Thymus (tissue), 11 donors: ENCODE data around the gene LRRC3C. TPM values are rescaled to one million over a fixed set of nuclear protein-coding genes. Genes with fewer than 3 reads are reported as not detected.
A peak's percentile ranks its signal among the peaks of the same experiment; 100 is the strongest.

Experiments used
- DNase-seq, 9 donors: peaks; one replicate each; pipeline ENCODE4 v3.0.0-alpha.2; 2013; ENCODE audit warnings: low spot score in 9 of 9, low read depth in 6 of 9, missing footprints in 1 of 9
- H3K27ac ChIP-seq, 2 donors: one replicate each; pipeline ENCODE4 v1.5.1; 2013; ENCODE audit warnings: control low read depth in 1 of 2, low read depth in 1 of 2, low read length in 1 of 2, mild to moderate bottlenecking in 1 of 2, moderate library complexity in 1 of 2
- H3K27me3 ChIP-seq, 2 donors: one replicate each; pipeline ENCODE4 v1.5.1; 2013; ENCODE audit warnings: low read length in 1 of 2; ENCODE audit not compliant: control insufficient read depth in 2 of 2, insufficient read depth in 1 of 2
- H3K36me3 ChIP-seq, 2 donors: one replicate each; pipeline ENCODE4 v1.5.1; 2013; ENCODE audit warnings: low read length in 1 of 2, mild to moderate bottlenecking in 1 of 2, moderate library complexity in 1 of 2; ENCODE audit not compliant: control insufficient read depth in 2 of 2, insufficient read depth in 2 of 2
- H3K4me1 ChIP-seq, 2 donors: one replicate each; pipeline ENCODE4 v1.5.1; 2013; ENCODE audit warnings: low read length in 2 of 2; ENCODE audit not compliant: control insufficient read depth in 2 of 2, insufficient read depth in 2 of 2
- H3K4me3 ChIP-seq, 2 donors: one replicate each; pipeline ENCODE4 v1.5.1; 2013; ENCODE audit warnings: low read length in 2 of 2, control low read depth in 1 of 2, mild to moderate bottlenecking in 1 of 2
- H3K9me3 ChIP-seq, 2 donors: one replicate each; pipeline ENCODE4 v1.5.1; 2013; ENCODE audit warnings: low read length in 1 of 2, mild to moderate bottlenecking in 1 of 2; ENCODE audit not compliant: control insufficient read depth in 2 of 2, insufficient read depth in 1 of 2
- WGBS: extraction: QIAGEN DNeasy Blood & Tissue Kit; methylation state at CpG from one replicate; pipeline ENCODE4 v1.1.7; 2013; 5-methylcytosine and 5-hydroxymethylcytosine counted together
- polyA plus RNA-seq: library from polyadenylated mRNA; stranded (reverse); fragments of 200-250 nt; gene quantifications from one replicate; pipeline ENCODE4 v1.2.3, GENCODE V29; 2013
- total RNA-seq: library from RNA; stranded (reverse); fragments of 120-200 nt; gene quantifications from one replicate; pipeline ENCODE4 v1.2.4, GENCODE V29; 2013
- donor health status: healthy.

The LRRC3C gene
- total and polyA plus RNA-seq, 2 donors, result 0.05 TPM; not detected in 1

DNA sequence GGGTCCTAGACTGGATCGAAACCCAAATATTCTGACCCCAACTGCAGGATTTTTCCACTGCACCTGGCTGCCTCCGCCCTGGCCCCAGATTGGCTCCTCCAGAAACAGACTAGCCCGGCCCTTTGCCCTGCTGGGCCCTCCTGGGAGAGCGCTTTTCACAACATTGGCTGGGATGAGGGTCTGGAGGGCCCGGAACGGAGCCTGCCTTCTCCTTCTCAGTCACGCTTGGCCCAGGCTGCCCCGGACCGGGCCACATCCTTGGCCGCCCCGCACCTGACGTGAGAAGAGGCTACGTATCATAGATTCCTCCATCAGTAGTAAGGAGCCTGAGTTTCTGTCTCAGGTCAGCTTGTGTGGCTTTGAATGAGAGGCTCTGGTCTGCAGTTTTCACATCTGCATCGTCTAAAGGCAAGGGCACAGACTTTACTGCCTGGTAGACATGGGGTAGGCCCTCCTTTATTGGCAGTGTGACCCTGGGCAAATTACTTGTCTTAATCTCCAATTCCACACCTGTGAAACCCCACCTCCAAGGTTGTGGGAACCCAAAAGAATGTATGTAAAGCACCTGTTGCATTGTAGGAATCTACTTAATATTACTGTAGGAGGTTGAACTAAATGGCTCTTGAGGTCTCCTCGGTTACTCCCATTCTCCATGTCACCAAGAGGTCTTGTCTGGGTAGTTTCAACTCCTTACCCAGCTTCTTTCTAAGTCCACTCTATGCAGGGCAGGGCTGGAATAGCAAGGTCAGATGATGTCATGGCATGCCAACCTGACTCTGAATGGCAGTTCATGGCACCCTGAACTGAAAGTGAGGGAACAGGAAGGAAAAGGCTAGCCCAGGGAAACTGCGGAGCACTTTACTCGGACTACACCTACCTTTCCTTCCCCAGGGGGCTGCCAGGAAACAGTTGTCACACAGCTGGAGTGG, 661 bp downstream of the LRRC3C start:
- Histone ChIP-seq H3K27ac (peak overlapping the region; percentile 62 to 87), H3K9me3 (no peaks in the 10 kb centered on the region), H3K4me3 (peak overlapping the region; percentile 97), H3K27me3 (no peaks in the 10 kb centered on the region), H3K4me1 (peaks cover 36 to 49% of the 10 kb centered on the region in 2 donors), H3K36me3 (peaks cover 13 to 20% of the 10 kb centered on the region in 2 donors)
- peak in 1 of 9 donors; percentile 38 for DNase-seq
- WGBS, result 53% methylated on average over 17 of the region's 17 CpGs

DNA sequence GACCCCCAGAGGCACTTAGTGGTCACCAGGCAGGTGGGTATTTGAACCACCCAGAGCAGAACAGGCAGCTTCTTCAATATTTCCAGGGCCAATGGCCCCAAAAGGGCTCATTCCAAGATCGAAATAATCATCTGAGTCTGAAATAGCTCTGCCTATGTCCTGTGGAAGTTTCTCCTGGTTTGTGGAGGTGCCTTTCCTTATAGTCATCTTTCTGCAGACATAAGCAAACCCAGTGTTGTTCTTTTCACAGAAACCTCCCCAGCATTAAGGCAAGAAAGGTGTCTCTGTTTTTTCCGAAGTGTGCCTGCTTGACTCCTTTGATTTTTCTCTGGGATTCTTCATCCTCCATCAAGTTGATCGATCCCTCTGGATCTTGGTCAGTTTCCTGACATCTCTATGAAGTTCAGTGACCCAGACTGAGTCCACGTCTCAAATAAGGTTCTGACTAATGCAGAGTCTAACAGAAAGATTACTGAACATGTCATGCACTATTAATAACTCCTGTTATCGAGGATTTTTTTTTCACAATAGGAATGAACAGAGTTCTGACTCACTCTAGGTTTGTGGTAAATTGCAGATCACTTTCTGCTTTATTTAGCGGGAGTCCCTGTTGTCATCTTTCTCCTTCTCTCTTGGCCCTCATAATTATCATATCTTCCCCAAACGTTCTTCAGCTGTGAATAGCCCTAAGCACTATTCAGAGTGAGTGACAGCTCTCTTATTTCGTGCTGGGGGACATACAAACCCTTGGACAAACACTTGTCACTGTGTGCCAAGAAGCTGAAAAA, 1.5 kb downstream of the LRRC3C start:
- H3K4me3 ChIP-seq, result no peak overlapping the region
- peak overlapping the region in 1 of 2 donors; percentile 62 for H3K27ac ChIP-seq
- DNase-seq, result no peak
- 90% methylated on average over 8 of the region's 8 CpGs for WGBS
- peaks cover 4 to 12% of the 10 kb centered on the region in 2 donors for H3K36me3 ChIP-seq
- H3K9me3 ChIP-seq, result no peaks in the 10 kb centered on the region
- peaks cover 31 to 46% of the 10 kb centered on the region in 2 donors for H3K4me1 ChIP-seq
- no peaks in the 10 kb centered on the region for H3K27me3 ChIP-seq

- Histone ChIP-seq H3K27ac (no peak overlapping the region), H3K27me3 (no peaks in the 10 kb centered on the region), H3K4me1 (peaks cover 23 to 39% of the 10 kb centered on the region in 2 donors), H3K9me3 (no peaks in the 10 kb centered on the region), H3K4me3 (no peak overlapping the region), H3K36me3 (peaks cover 0 to 4% of the 10 kb centered on the region in 2 donors)
- WGBS, result 95% methylated on average over 5 of the region's 5 CpGs
- no peak for DNase-seq
These were observed 2.3 kb downstream of the LRRC3C start for GRCh38 chr17:39929646-39930407.

- no peak overlapping the region for H3K4me3 ChIP-seq
- DNase-seq, result no peak
- no peak overlapping the region for H3K27ac ChIP-seq
- no peaks in the 10 kb centered on the region for H3K9me3 ChIP-seq
- 94% methylated on average over 5 of the region's 5 CpGs for WGBS
- no peaks in the 10 kb centered on the region for H3K36me3 ChIP-seq
- no peaks in the 10 kb centered on the region for H3K27me3 ChIP-seq
- peaks cover under 1 to 16% of the 10 kb centered on the region in 2 donors for H3K4me1 ChIP-seq
These were observed 6.4 kb downstream of the LRRC3C start for GRCh38 chr17:39933912-39934311.

DNA sequence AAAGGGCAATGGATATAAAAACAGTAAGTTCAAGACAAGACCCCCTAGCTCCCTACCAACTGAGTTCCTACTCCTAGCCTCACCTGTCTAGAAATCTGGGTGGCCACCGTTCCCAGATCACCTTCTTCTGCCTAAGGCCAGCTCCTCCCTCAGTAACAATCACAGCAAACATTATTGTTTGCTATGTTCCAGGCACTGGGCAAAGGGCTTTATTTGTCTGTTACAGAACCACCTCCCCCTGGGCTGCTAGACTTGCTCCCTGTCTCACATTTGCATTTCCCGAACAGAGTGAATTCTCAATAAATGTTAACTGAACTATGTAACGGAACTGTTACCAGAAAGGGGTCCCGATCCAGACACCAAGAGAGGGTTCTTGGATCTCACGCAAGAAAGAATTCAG, 6.8 kb downstream of the LRRC3C start:
- Histone ChIP-seq H3K27me3 (no peaks in the 10 kb centered on the region), H3K9me3 (no peaks in the 10 kb centered on the region), H3K4me3 (no peak overlapping the region), H3K36me3 (no peaks in the 10 kb centered on the region), H3K4me1 (peaks cover under 1 to 19% of the 10 kb centered on the region in 2 donors), H3K27ac (no peak overlapping the region)
- WGBS, result 96% methylated on average over 5 of the region's 5 CpGs
- no peak for DNase-seq

DNA sequence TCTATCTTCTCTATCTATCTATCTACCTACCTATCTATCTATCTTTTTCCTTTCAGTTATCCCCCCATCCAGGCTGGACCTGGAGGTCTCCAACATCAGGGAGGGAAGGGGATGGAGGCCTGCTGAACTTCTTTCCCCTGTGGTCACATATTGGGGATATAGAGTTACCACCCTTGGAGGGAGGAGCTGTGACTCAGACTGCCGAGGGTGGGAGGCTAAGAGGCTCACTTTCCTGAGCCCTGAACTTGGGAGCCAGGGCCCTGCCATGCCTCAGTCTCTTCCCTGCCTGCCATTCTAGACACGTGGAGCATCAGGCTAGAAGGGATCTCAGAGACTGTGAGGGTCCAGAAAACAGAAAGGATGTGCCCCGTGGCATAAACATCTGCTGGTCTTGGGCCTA, 8.4 kb downstream of the LRRC3C start:
- no peak overlapping the region for H3K27ac ChIP-seq
- WGBS, result 96% methylated on average over 3 of the region's 3 CpGs
- H3K4me3 ChIP-seq, result no peak overlapping the region
- DNase-seq, result no peak
- no peaks in the 10 kb centered on the region for H3K27me3 ChIP-seq
- H3K36me3 ChIP-seq, result no peaks in the 10 kb centered on the region
- H3K4me1 ChIP-seq, result peaks cover 13 to 32% of the 10 kb centered on the region in 2 donors
- no peaks in the 10 kb centered on the region for H3K9me3 ChIP-seq

DNA sequence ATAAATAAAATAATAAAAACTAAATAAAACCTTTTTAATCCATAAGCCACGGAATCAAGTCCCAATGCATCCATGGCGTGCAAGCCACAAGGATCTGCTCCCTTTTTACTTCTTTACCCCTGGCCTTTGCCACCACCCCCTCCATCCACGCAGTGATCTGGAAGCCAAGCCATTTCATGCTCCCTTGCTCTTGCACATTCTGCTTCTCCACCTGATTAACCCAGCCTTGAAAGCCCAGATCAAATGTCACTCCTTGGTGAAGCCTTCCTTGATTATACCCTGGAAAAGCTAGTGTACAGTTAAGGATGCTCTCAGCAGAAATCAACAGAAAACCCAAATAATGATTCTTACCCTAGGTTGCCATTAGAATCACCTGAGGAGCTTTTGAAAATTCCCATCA, 9.9 kb downstream of the LRRC3C start:
- Histone ChIP-seq H3K27ac (no peak overlapping the region), H3K36me3 (no peaks in the 10 kb centered on the region), H3K9me3 (no peaks in the 10 kb centered on the region), H3K4me3 (no peak overlapping the region), H3K27me3 (no peaks in the 10 kb centered on the region), H3K4me1 (peaks cover 13 to 32% of the 10 kb centered on the region in 2 donors)
- DNase-seq, result no peak
- WGBS, result 97% methylated on average over 3 of the region's 3 CpGs

DNA sequence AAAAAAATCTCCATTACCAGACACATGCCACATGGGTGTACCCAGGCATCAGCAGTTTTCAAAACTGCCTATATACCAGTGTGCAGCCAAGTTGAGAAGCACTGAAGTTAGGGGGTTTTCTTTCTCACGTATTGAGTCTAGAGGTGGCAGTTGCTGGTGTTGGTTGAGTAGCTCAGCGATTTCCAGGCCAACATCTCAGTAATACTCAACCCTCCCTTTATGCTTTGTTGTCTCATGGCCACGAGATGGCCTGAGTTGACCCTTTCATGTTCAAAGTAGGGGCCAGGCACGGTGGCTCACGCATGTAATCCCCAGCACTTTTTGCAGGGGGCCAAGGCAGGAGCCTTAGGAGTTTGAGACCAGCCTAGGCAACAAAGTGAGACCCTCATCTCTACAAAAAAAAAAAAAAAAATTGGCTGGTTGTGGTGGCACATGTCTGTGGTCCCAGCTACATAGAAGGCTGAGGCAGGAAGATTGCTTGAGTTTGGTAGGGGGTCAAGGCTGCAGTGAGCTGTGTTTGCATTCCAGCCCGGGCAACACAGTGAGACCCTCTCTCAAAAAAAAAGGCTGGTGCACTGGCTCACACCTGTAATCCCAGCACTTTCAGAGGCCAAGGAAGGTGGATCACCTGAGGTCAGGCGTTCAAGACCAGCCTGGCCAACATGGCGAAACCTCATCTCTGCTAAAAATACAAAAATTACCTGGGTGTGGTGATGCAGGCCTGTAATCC, 10.8 kb downstream of the LRRC3C start:
- H3K27ac ChIP-seq, result no peak overlapping the region
- whole genome bisulfite sequencing, result 93% methylated on average over 8 of the region's 8 CpGs
- peaks cover 13 to 32% of the 10 kb centered on the region in 2 donors for H3K4me1 ChIP-seq
- H3K36me3 ChIP-seq, result no peaks in the 10 kb centered on the region
- DNase-seq, result no peak
- no peaks in the 10 kb centered on the region for H3K9me3 ChIP-seq
- H3K27me3 ChIP-seq, result no peaks in the 10 kb centered on the region
- no peak overlapping the region for H3K4me3 ChIP-seq
